Breast epithelium (tissue), 4 donors: ENCODE measurements around the gene DAB1. TPM values are rescaled to one million over a fixed set of nuclear protein-coding genes. Genes with fewer than 3 reads are reported as not detected.

Experiments
- DNase-seq, 2 donors: peaks; one replicate each; pipeline ENCODE4 v3.0.0-alpha.2; 2019; ENCODE audit warnings: low spot score in 2 of 2
- H3K27ac ChIP-seq, 2 donors: fragments of 200-600 bp; sonication (generic) in 1 of 2; one replicate each; pipeline ENCODE4 v1.5.1; 2016 to 2019; ENCODE audit warnings: mild to moderate bottlenecking in 1 of 2
- H3K27me3 ChIP-seq, 2 donors: fragments of 200-600 bp; sonication (generic) in 1 of 2; one replicate each; pipeline versions ENCODE4 v1.5.1 to v1.6.0; 2017 to 2019; ENCODE audit warnings: control low read depth in 1 of 2, mild to moderate bottlenecking in 1 of 2
- H3K36me3 ChIP-seq: fragments of 200-600 bp; one replicate; pipeline ENCODE4 v1.5.1; 2019
- H3K4me1 ChIP-seq, 2 donors: fragments of 200-600 bp; sonication (generic); one replicate each; pipeline ENCODE4 v1.5.1; 2016 to 2019; ENCODE audit warnings: control low read depth in 1 of 2
- H3K4me3 ChIP-seq, 3 donors: fragments of 200-600 bp; sonication (generic); 1 replicate in 2 of 3; 2 replicates in 1 of 3; pipeline ENCODE4 v1.5.1; 2016 to 2019; ENCODE audit warnings: mild to moderate bottlenecking in 3 of 3, moderate library complexity in 2 of 3
- H3K9me3 ChIP-seq, 2 donors: fragments of 200-600 bp; sonication (generic) in 1 of 2; one replicate each; pipeline ENCODE4 v1.5.1; 2016 to 2019; ENCODE audit warnings: control low read depth in 1 of 2
- POLR2A ChIP-seq: fragments of 450-650 bp; IDR thresholded peaks from one replicate; pipeline ENCODE4 v1.6.1; 2016; ENCODE audit warnings: antibody characterized with exemption, mild to moderate bottlenecking, moderate library complexity
- POLR2AphosphoS5 ChIP-seq, 3 donors: sonication (generic); formaldehyde crosslinking; IDR thresholded peaks; one replicate each; pipeline ENCODE4 v1.6.1; 2017; ENCODE audit warnings: antibody characterized with exemption in 3 of 3
- intact Hi-C: fragments of 100-400 bp; cut with DNase I; formaldehyde crosslinking; loops from one replicate; pipeline ENCODE4 v1.15.1; 2023; ENCODE audit warnings: low total_unique reads
- total RNA-seq, 3 donors: library from RNA; depleted of rRNA; stranded (reverse); fragments of >200 nt; gene quantifications; one replicate each; pipeline ENCODE4 v1.1.0, GENCODE V29; 2016
- TF ChIP-seq, protein P1 (sequence below), 3 donors: fragments of 450-650 bp; IDR thresholded peaks; one replicate each; pipeline ENCODE4 v1.5.1; 2016 to 2017; ENCODE audit warnings: antibody characterized with exemption in 3 of 3, mild to moderate bottlenecking in 3 of 3, moderate library complexity in 3 of 3

Gene DAB1
- total RNA-seq, 3 donors from 2014 or later = 0.48 to 0.66 (median 0.59) TPM

DNA sequence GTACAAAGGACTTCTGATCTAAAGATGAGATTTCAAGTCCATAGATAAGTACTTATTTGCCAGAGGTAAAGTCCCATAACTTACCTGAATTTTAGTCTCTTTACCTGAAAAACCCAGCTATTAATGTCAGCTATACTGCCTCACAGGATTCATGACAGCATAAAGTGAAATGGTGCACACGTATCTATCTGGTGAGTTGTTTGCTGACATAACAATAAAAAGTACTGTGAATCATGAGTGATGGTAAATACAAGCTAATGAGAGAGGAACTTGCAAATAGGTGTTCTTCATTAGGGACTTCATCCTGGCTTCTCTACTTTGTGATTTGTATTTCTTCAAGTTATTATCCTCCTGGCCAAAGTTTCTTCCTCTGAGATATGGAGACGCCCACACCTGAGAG, 233.0 kb downstream of the DAB1 start:
- Histone ChIP-seq H3K27ac (no peak overlapping the region), H3K4me1 (no peaks in the 10 kb centered on the region), H3K9me3 (no peaks in the 10 kb centered on the region), H3K27me3 (no peaks in the 10 kb centered on the region), H3K36me3 (no peaks in the 10 kb centered on the region), H3K4me3 (no peak overlapping the region)
- DNase-seq = no peak
- no peak for TF ChIP-seq POLR2AphosphoS5 (IDR thresholded peaks at IDR 0.05)
- TF ChIP-seq, protein P1, sequence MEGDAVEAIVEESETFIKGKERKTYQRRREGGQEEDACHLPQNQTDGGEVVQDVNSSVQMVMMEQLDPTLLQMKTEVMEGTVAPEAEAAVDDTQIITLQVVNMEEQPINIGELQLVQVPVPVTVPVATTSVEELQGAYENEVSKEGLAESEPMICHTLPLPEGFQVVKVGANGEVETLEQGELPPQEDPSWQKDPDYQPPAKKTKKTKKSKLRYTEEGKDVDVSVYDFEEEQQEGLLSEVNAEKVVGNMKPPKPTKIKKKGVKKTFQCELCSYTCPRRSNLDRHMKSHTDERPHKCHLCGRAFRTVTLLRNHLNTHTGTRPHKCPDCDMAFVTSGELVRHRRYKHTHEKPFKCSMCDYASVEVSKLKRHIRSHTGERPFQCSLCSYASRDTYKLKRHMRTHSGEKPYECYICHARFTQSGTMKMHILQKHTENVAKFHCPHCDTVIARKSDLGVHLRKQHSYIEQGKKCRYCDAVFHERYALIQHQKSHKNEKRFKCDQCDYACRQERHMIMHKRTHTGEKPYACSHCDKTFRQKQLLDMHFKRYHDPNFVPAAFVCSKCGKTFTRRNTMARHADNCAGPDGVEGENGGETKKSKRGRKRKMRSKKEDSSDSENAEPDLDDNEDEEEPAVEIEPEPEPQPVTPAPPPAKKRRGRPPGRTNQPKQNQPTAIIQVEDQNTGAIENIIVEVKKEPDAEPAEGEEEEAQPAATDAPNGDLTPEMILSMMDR (IDR thresholded peaks at IDR 0.05) = no peak
- intact Hi-C loops = no loop called here

DNA sequence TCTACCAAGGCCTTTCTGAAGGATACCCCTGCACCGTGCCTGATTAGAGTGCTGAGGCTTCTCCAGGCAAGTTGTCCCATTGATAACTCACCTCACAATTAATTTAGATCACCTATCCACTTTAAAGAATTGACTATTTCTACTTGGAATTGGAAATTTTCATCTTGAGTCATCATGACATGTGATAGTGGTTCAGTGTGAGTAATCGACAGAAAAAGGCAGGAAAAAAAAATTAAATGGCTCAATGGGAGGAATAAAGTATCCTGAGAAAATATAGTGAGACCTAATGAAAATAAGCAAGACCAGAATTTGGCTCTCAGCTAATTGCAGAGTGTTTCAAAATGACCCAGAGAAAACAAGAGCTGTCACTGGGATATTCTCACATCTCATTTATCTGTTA, 235.7 kb downstream of the DAB1 start:
- no peaks in the 10 kb centered on the region for H3K27me3 ChIP-seq
- TF ChIP-seq POLR2A (no peak), POLR2AphosphoS5 (IDR thresholded peaks at IDR 0.05) (no peak)
- TF ChIP-seq, protein P1 (IDR thresholded peaks at IDR 0.05) = no peak
- intact Hi-C loops = no loop called here
- H3K9me3 ChIP-seq = no peaks in the 10 kb centered on the region
- no peaks in the 10 kb centered on the region for H3K36me3 ChIP-seq
- H3K4me1 ChIP-seq = no peaks in the 10 kb centered on the region
- H3K4me3 ChIP-seq = no peak overlapping the region
- H3K27ac ChIP-seq = no peak overlapping the region
- DNase-seq = no peak

DNA sequence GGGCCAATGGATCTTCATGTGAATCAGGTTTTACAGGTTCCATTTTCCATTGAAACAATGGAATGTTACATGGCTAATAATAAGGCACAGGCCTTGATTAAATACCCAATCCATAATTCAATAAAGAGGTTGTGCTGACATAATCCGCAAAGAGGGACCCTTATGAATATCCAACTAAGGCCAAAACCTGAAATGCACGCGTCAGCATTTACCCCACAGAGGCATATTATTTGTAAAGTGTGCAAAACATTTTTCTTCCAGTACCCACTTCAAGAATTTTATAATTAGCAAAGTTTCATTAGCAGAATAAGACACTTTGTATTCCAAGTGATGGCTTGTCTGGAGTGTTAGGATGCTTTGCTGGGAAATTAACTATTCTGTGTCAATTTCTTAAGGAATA, 237.4 kb downstream of the DAB1 start:
- Histone ChIP-seq H3K4me3 (no peak overlapping the region), H3K36me3 (no peaks in the 10 kb centered on the region), H3K27me3 (no peaks in the 10 kb centered on the region), H3K27ac (no peak overlapping the region), H3K9me3 (no peaks in the 10 kb centered on the region), H3K4me1 (no peaks in the 10 kb centered on the region)
- intact Hi-C loops = no loop called here
- TF ChIP-seq, protein P1 (IDR thresholded peaks at IDR 0.05) = no peak
- TF ChIP-seq POLR2A (no peak), POLR2AphosphoS5 (IDR thresholded peaks at IDR 0.05) (no peak)
- DNase-seq = no peak

DNA sequence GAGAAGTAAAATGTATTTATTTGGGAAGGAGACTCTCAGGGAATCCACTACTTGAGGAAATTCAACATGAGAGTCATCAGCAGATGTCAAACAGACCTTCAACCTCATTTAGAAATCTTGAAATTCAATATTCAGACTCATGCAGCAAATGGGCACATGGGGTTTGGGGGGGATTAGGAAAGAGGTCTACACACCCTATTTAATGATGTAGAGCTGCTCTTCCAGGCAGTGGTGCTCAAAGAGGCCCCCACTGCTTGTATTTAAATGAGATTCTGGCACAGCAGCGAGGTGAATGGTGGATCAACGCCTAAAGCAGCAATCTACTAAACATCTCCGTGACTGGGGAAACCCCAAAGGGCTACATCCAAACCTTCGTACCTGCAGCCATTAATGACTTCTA, 244.9 kb downstream of the DAB1 start:
- TF ChIP-seq POLR2AphosphoS5 (IDR thresholded peaks at IDR 0.05) (no peak), POLR2A (no peak)
- TF ChIP-seq, protein P1 (IDR thresholded peaks at IDR 0.05) = no peak
- Histone ChIP-seq H3K4me3 (no peak overlapping the region), H3K36me3 (no peaks in the 10 kb centered on the region), H3K27ac (no peak overlapping the region), H3K27me3 (no peaks in the 10 kb centered on the region), H3K4me1 (no peaks in the 10 kb centered on the region), H3K9me3 (no peaks in the 10 kb centered on the region)
- intact Hi-C loops = no loop called here
- no peak for DNase-seq

DNA sequence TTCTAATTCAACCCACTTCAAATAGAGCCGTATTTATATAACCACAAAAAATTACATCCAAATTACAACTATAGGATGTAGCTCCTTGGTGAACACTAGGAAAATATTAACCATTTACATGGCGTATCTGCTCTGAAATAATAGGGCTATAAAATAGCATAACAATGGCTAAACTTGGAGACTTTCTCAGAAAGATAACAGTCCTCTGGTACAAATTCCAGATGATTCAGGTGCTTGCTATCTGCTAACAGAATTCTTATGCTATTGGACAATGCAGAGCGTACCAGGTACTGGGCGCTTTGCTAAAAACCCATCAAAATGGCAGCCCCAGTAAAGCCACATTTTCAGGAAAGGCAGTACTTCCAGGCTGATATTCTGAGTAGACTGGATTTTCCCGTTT, 248.4 kb downstream of the DAB1 start:
- no peak for TF ChIP-seq POLR2A
- TF ChIP-seq, protein P1 (IDR thresholded peaks at IDR 0.05) = no peak
- TF ChIP-seq POLR2AphosphoS5 (IDR thresholded peaks at IDR 0.05) = no peak
- Histone ChIP-seq H3K4me1 (no peaks in the 10 kb centered on the region), H3K27ac (no peak overlapping the region), H3K4me3 (no peak overlapping the region), H3K36me3 (no peaks in the 10 kb centered on the region), H3K9me3 (no peaks in the 10 kb centered on the region), H3K27me3 (no peaks in the 10 kb centered on the region)
- no peak for DNase-seq
- intact Hi-C loops = no loop called here
